PFSK-1 (cell line): ENCODE results near the gene ZIK1.

Experiments
- SIN3A ChIP-seq: IDR thresholded peaks from 2 replicates; pipeline ENCODE4 v1.6.1; 2012; ENCODE audit warnings: mild to moderate bottlenecking, low read length, moderate library complexity, borderline replicate concordance; ENCODE audit not compliant: insufficient read depth
- TAF1 ChIP-seq: IDR thresholded peaks from 2 replicates; pipeline ENCODE4 v1.6.1; 2012; ENCODE audit warnings: low read length, control low read depth, borderline replicate concordance; ENCODE audit not compliant: insufficient read depth
- TF ChIP-seq, protein P1 (sequence below), 2 experiments: IDR thresholded peaks; 2 replicates each; pipeline versions ENCODE4 v1.6.1 to v1.8.0; 2011 to 2012; ENCODE audit warnings: low read depth in 2 of 2, low read length in 2 of 2, control low read depth in 1 of 2, inconsistent platforms in 1 of 2, mild to moderate bottlenecking in 1 of 2, moderate library complexity in 1 of 2; ENCODE audit not compliant: insufficient read depth in 1 of 2

GRCh38 chr19:57557659-57558058, 26.3 kb upstream of the ZIK1 start:
- TF ChIP-seq, protein P1, sequence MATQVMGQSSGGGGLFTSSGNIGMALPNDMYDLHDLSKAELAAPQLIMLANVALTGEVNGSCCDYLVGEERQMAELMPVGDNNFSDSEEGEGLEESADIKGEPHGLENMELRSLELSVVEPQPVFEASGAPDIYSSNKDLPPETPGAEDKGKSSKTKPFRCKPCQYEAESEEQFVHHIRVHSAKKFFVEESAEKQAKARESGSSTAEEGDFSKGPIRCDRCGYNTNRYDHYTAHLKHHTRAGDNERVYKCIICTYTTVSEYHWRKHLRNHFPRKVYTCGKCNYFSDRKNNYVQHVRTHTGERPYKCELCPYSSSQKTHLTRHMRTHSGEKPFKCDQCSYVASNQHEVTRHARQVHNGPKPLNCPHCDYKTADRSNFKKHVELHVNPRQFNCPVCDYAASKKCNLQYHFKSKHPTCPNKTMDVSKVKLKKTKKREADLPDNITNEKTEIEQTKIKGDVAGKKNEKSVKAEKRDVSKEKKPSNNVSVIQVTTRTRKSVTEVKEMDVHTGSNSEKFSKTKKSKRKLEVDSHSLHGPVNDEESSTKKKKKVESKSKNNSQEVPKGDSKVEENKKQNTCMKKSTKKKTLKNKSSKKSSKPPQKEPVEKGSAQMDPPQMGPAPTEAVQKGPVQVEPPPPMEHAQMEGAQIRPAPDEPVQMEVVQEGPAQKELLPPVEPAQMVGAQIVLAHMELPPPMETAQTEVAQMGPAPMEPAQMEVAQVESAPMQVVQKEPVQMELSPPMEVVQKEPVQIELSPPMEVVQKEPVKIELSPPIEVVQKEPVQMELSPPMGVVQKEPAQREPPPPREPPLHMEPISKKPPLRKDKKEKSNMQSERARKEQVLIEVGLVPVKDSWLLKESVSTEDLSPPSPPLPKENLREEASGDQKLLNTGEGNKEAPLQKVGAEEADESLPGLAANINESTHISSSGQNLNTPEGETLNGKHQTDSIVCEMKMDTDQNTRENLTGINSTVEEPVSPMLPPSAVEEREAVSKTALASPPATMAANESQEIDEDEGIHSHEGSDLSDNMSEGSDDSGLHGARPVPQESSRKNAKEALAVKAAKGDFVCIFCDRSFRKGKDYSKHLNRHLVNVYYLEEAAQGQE (IDR thresholded peaks at IDR 0.05; ENCODE audit: insufficient read depth in 1 of 2, low read depth in 2 of 2, low read length in 2 of 2): no peak
- TF ChIP-seq SIN3A: no peak
- TF ChIP-seq TAF1: no peak
